GOT3 (cell line): ENCODE data around the gene GLIPR2.
"Not testable (repeated sequence)": the region's sequence is repeated elsewhere in the genome, so short reads cannot be mapped to it uniquely, and the experiment has no call there.

Experiments used
- DNase-seq: peaks from one replicate; lab custom pipeline; 2025; ENCODE audit warnings: mixed read lengths; lab: John Stamatoyannopoulos, UW

Gene GLIPR2

GRCh38 chr9:36144309-36145232, 8.0 kb downstream of the GLIPR2 start:
- DNase-seq = no peak

- no peak for DNase-seq
These were observed 9.4 kb downstream of the GLIPR2 start for GRCh38 chr9:36145970-36146369.

GRCh38 chr9:36146651-36147050, 10.1 kb downstream of the GLIPR2 start:
- no peak for DNase-seq

- no peak for DNase-seq
These were observed 11.1 kb downstream of the GLIPR2 start for GRCh38 chr9:36147441-36148175.

GRCh38 chr9:36148311-36149051, 11.9 kb downstream of the GLIPR2 start:
- peak; percentile 55 for DNase-seq

GRCh38 chr9:36149197-36149596, 12.7 kb downstream of the GLIPR2 start:
- DNase-seq = no peak

- no peak for DNase-seq
These were observed 14.2 kb downstream of the GLIPR2 start for GRCh38 chr9:36150574-36151315.

- DNase-seq = no peak
These were observed 15.0 kb downstream of the GLIPR2 start for GRCh38 chr9:36151316-36152210.

GRCh38 chr9:36152741-36153438, 16.4 kb downstream of the GLIPR2 start:
- no peak for DNase-seq

GRCh38 chr9:36153746-36154145, 17.2 kb downstream of the GLIPR2 start:
- DNase-seq = no peak

GRCh38 chr9:36154331-36154952, 17.9 kb downstream of the GLIPR2 start:
- DNase-seq = no peak

- no peak for DNase-seq
These were observed 19.6 kb downstream of the GLIPR2 start for GRCh38 chr9:36156116-36156515.

- DNase-seq = no peak
These were observed 21.6 kb downstream of the GLIPR2 start for GRCh38 chr9:36158122-36158521.

- no peak for DNase-seq
These were observed 22.4 kb downstream of the GLIPR2 start for GRCh38 chr9:36158917-36159316.

GRCh38 chr9:36159509-36159908, 23.0 kb downstream of the GLIPR2 start:
- not testable (repeated sequence) for DNase-seq

GRCh38 chr9:36160126-36160525, 23.6 kb downstream of the GLIPR2 start:
- DNase-seq = not testable (repeated sequence)

GRCh38 chr9:36161187-36161586, 24.7 kb downstream of the GLIPR2 start:
- no peak for DNase-seq

- DNase-seq = no peak
These were observed 25.7 kb downstream of the GLIPR2 start for GRCh38 chr9:36162211-36162738.
